GM18951 (cell line): ENCODE results near the gene REEP6.

Source experiments
- POLR2A ChIP-seq: IDR thresholded peaks from 4 replicates; pipeline ENCODE4 v1.6.1; 2011; ENCODE audit warnings: mild to moderate bottlenecking; ENCODE audit not compliant: insufficient read length, insufficient read depth; ENCODE audit errors: extremely low read depth
- in situ Hi-C: fragments of 300-500 bp; cut with MboI; formaldehyde crosslinking; loops from one replicate; pipeline ENCODE4 v1.12.0; 2022; ENCODE audit warnings: low sequenced_read_pairs, mixed read lengths, inconsistent platforms; ENCODE audit not compliant: unreplicated experiment

The REEP6 gene

DNA sequence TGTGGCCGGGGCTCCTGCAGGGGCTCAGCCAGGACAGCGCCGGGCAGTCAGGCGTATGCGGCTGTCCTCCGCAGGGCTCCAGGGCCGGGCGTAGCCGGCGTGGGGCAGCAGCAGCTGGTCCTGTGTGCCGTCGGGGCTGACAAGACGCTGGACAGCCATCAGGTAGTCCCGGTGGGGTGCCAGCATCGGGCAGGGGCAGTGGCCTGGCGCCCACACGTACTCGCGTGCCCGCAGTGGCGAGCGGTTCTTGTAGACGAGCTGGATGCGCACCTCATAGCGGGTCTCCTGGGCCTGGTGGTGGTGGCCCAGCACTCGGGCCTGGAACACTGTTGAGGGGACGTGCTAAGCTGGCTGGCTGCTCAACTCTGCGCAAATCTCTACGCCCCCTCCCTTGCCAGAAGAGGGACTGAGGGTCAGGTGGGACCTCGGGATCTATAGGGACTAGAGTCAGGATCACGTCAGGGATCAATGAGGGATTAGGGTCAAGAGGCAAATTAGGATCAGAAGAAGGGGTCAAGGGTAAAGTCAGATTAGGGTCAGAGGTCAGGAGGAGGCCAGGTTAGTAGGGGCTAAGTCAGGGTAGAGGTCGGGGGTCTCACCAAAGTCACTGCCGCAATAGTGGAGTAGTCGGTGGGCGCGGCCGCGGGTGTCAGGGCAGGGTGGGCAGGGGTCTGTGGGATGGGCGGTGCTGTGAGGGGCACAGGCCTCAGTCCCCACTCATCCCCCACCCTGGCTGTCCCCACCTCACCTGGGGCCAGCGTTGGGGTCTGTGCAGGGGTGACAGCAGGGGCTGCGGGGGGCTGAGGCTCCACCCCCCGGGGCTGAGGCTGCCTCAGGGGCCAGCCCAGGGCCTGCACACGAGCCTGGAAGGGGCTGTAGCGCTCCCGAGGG is 15.3 kb downstream of the REEP6 start:
- in situ Hi-C loops: no loop called here

DNA sequence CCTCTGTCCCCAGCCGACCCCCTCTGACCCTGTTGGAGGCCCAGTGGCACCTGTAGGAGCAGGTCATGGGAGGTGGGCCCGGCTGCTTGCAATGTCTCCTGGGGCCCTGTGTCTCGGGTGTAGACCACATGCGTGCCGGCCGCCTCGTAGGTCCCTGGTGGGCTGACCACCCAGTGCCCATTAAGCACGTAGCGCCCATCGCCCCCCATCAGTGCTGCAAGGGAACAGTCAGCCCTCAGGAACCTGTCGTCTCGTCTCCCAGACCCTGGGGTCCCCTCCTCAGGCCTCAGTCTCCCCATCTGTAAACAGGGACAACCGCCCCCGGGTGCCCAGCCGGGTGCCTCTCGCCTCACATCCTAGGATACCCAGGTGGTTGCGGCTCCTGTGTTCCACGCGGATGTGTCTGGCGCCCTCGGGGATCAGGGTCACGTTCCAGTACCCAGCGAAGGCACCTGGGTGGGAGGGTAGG is 16.2 kb downstream of the REEP6 start:
- in situ Hi-C loops: no loop called here
- no peak for TF ChIP-seq POLR2A

More for the DNA sequence above, 15.3 kb downstream of the REEP6 start:
- no peak for TF ChIP-seq POLR2A

DNA sequence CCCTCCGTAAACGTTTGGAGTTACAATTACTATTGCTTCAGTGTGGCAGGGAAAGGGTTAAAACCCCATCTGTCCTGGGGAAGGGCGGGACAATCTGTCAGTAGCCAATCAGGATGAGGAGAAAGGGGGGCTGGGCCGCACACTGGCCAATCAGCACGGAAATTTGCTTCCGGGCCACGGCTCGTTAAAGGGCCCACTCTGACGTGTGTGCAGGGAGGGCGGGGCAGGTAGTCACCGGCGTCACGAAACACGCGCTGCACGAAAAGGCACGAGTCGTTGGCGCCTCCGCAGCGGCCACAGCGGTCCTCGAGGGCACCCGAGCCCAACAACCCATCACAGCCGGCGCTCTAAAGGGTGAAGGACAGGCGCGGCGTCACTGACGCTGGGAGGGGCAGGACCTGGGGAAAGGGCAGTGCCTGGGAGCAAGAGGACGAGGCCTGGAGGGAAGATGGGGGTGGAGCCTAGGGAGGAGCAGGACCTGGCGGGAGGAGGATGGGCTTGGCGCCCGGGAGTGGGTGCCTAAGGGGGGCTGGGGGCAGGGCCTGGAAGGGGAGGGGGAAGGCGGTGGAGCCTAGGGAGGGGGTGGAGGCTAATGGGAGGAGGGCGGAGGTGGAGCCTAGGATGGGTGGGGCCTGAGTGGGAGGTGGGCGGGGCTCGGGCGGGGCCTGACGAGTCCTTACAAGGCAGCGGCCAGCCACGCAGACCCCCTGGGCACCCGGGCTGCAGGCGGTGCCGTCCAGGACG is 17.0 kb downstream of the REEP6 start:
- no peak for TF ChIP-seq POLR2A
- in situ Hi-C loops: no loop called here

DNA sequence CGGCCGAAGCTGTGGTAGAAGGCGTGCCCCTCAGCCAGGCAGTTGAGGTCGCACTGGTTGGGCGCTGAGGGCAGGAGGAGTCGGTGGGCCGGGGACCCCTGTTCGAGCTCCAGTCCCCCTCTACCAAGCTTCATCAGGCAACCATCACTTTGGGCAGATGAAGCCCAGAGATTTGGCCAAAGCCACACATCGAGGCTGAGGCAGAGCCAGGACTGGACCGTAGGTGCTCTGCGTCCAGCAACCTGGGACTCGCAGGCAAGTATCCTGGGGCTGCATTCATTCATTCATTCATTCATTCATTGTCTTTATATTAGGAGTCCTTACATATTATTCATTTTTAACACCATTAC is 17.5 kb downstream of the REEP6 start:
- in situ Hi-C loops: no loop called here

DNA sequence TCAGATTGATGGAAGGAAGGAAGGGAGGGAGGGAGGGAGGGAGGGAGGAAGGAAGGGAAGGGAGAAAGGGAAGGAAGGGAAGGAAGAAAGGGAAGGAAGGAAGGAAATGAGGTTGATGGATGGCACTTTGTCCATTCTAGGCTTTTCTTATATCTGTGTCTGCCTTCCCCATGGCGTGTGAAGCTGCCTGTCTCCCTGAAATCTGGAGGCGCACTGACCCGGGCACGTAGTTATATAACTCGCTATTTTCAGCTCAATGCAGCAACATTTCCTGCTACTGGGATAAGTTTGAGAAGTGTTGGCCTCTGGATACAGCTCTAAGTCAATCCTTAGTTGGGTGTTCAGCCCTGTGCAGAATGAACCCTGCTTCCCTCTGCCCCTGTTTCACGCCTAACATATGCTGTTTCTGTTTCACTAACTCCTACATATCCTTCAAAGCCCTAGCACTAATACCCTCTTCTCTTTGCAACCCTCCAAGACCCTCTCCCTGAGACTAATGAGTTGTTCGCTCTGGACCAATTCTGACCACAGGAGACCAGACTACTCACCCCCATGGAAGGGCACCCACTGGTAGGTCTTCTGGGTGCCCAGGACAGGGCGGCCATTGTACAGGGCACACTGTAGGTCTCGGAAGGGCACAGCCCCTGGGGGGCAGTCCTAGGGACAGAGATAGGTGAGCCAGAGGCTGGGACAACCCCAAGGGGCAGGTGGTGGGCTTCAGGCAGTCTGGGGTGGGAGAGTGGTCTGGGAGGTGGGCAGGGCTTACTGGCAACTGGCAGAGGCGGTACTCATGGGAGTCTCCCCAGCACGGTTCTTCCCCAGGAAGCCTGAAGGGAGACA is 18.8 kb downstream of the REEP6 start:
- in situ Hi-C loops: no loop called here
- TF ChIP-seq POLR2A: no peak

More for the DNA sequence above, 17.5 kb downstream of the REEP6 start:
- no peak for TF ChIP-seq POLR2A

DNA sequence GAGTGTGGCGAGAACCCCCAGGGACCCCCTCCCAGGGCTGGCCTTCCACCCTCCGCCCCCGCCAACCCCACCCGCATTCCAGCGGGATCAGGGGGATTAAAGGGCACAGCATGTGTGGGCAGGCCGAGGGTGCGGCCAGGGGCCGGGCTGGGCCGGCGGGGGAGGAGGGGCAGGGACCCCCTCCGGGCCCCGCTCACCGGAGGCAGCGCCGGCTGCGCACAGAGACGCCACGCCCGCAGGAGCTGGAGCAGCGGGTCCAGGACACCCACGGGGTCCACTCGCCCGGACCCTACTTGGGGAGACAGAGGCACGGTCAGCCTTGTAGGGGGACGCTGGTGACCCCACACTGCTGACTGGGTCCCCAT is 19.4 kb downstream of the REEP6 start:
- in situ Hi-C loops: no loop called here
- no peak for TF ChIP-seq POLR2A

DNA sequence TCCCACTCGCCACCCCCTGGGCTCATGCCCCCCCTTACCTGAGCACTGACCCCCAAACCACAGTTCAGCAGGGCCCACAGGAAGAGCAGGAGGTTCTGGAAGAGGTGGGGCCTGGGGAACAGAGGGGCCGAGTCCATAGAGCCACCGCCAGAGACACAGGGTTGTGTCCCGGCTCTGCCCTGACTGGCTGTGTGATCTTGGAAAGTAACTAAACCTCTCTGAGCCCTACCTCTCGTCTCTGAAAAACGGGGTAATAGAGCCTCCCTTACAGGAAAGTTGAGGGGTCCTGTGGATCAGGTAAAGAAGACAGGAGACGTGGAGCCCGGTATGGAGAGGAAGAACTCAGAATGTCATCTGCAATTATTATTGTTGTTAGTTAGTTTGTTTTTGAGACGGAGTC is 19.8 kb downstream of the REEP6 start:
- TF ChIP-seq POLR2A: no peak
- in situ Hi-C loops: no loop called here

DNA sequence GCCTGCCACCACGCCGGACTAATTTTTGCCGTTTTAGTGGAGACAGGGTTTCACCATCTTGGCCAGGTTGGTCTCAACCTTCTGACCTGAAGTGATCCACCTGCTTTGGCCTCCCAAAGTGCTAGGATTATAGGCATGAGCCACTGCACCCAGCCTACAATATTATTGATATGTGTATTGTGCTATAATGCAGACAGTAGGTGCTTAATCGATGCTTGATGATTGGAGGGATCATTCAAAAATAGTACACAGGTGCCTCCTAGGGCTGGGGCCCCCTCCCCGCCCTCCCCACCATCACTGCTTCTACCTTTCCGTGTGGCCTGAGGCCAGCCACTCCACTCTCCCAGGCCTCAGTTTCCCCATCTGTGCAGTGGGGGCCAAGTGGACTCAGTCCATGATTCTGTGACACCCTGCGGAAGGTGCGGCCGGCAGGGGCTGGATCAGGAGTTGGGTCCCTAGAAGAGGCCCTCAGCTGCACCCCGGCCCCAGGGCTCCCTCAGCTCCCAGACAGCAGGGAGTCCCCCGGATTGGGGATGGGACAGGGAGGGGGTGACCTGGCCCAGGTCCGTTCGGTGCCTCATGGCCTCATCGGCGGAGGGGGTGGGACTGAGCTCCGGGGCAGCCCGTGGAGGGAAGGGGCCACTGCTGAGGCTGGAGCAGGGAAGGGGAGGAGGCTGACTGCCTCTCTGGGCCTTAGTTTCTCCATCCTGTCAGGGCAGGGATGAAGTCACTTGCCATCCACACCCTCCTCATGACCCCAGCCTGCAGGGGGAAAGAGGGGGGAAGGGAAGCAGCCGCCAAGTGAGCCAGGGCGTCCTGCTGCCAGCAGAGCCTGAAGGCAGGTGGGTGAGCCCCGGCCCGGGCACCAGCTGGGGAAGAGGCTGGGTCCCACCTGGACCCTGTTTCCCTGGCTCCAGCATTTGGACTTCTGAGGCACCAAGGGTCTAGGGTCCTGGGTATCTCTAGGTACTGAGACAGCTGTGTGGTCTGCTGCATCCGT is 20.6 kb downstream of the REEP6 start:
- no peak for TF ChIP-seq POLR2A
- in situ Hi-C loops: no loop called here

DNA sequence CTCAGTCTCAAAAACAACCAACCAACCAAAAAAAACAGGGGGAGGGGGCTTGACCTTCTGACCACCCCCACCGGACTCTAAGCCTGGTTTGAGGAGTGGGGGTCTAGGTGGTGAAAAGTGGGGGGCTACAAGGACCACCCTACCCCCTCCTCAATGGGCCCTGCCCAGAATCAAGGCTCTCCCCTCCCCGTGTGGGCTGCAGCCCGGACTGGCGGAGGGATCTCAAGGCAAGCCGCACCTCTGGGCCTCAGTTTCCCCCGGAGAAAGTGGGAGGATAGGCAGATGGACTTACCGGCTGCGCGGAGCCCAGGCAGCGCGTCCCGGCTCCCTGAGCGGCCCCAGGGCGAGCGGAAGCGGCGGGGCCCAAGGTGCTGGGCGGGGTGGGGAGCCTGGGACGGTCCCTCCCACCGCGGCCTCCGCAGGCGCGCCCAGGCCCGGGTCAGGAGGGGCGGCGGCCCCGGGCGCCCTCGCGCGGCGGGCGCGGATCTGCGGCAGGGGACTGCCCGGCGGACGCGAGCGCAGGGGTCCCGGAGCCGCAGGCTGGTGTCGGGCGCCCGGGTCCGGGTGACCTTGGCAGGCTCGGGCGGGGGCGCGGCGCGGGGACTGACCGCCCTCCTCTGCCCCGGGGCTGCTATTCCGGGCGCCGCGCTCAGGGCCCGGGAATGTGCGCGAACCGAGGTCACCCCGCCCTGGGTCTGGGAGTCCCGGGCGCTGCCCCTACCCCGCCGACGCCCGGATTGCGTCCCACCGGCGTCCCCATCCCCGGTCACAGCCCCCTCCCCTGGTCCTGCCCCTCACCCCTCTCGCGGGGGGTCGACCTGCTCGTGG is 21.9 kb downstream of the REEP6 start, which contains the start of gene ADAMTSL5:
TSS of gene ADAMTSL5 (minus strand) at position 349 of the 828 bp plus-strand sequence. CDS start 2,076 bp downstream, outside the sequence.
- in situ Hi-C loops: no loop called here
- TF ChIP-seq POLR2A: peak; percentile 41

DNA sequence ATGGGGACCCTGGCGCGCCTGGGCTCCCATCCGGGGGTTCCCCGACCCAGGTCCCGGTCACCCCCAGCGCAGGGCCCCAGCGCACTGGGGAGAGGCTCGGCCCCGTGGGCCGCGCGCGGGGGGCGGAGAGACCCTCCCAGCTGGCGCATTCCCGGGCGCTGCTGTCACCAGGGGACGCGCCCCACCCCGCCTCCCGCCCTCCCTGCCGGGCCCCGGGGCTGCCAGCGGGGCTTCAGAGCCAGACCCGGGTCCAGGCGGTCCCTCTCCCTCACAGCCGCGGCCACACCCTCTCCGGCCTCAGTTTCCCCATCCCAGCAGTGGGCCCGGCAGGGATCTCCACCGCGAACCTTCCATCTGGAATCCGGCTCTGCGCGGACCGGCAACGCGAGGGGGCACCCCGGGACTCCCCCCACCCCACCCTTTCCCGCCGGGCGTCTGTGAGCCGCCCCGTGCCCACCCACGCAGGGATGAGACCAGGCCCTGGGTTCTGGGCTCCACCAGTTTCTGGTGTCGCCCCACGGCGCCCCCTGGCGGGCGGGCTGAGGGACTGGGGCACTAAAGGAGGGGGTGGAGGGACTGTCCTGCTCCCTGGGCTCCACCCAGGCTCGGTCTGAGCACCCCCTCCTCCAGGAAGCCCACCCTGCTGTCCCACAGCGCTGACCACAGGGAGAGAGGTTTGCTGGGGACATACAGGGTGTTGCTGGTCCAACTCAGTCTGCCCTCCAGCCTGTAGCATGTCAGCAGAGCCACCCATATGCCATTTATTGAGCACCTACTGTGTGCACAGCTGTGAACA is 22.7 kb downstream of the REEP6 start:
- no peak for TF ChIP-seq POLR2A
- in situ Hi-C loops: no loop called here
